ENCODE results near the gene HECW1. TPM values are rescaled to one million over a fixed set of nuclear protein-coding genes. Genes with fewer than 3 reads are reported as not detected.

HECW1 gene
- total and polyA plus RNA-seq, 4 donors: 0.05 TPM; not detected in 3

DNA sequence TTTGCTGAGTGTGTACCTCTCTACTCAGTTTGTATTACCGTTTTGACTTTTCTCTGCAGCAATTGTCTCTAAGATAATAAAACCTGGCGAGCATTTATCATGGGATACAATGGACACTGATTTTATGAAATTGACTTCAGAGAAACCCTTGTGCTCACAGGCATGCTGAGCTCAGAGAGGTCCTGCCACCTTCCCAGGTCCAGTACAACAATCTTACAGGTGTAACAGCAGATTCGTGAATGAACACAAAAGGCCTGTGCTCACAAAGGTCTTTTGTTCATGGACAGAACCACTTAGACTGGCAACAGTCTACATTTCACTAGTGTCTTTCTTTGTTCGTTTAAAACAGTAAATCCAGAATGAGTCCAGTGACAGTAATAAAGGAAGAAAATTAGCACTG is 43.2 kb downstream of the HECW1 start:
- H3K4me1 ChIP-seq (ENCODE audit: control insufficient read depth in 4 of 4, insufficient read depth in 4 of 4, low read length in 3 of 4): no peaks in the 10 kb centered on the region
- 71% methylated on average over 4 of the region's 4 CpGs for WGBS
- no peaks in the 10 kb centered on the region for H3K36me3 ChIP-seq (ENCODE audit: control insufficient read depth in 4 of 4, insufficient read depth in 3 of 4, low read depth in 1 of 4, low read length in 3 of 4)
- no peaks in the 10 kb centered on the region for H3K9me3 ChIP-seq (ENCODE audit: control insufficient read depth in 4 of 4, low read length in 3 of 4)
- no peak for DNase-seq (ENCODE audit: low spot score)
- H3K27me3 ChIP-seq (ENCODE audit: control insufficient read depth in 4 of 4, insufficient read depth in 4 of 4, low read length in 3 of 4): peaks cover 0 to 3% (median 0%) of the 10 kb centered on the region in 4 donors
- H3K4me3 ChIP-seq (ENCODE audit: low read depth in 1 of 3, low read length in 3 of 3): no peak overlapping the region
- TF ChIP-seq YY1 (IDR thresholded peaks at IDR 0.05) (no peak), HNF4G (IDR thresholded peaks at IDR 0.05) (no peak), HNF4A (conservative IDR thresholded peaks at IDR 0.05) (no peak), FOXA1 (IDR thresholded peaks at IDR 0.05) (no peak), SP1 (IDR thresholded peaks at IDR 0.05) (no peak), FOXA2 (IDR thresholded peaks at IDR 0.05) (no peak), RAD21 (IDR thresholded peaks at IDR 0.05) (no peak), RXRA (IDR thresholded peaks at IDR 0.05) (no peak), GABPA (IDR thresholded peaks at IDR 0.05 in 1 of 2, conservative IDR thresholded peaks at IDR 0.05 in 1 of 2) (no peak)
- TF ChIP-seq, protein P1, sequence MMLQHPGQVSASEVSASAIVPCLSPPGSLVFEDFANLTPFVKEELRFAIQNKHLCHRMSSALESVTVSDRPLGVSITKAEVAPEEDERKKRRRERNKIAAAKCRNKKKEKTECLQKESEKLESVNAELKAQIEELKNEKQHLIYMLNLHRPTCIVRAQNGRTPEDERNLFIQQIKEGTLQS (IDR thresholded peaks at IDR 0.05): no peak
- TF ChIP-seq, protein P2, sequence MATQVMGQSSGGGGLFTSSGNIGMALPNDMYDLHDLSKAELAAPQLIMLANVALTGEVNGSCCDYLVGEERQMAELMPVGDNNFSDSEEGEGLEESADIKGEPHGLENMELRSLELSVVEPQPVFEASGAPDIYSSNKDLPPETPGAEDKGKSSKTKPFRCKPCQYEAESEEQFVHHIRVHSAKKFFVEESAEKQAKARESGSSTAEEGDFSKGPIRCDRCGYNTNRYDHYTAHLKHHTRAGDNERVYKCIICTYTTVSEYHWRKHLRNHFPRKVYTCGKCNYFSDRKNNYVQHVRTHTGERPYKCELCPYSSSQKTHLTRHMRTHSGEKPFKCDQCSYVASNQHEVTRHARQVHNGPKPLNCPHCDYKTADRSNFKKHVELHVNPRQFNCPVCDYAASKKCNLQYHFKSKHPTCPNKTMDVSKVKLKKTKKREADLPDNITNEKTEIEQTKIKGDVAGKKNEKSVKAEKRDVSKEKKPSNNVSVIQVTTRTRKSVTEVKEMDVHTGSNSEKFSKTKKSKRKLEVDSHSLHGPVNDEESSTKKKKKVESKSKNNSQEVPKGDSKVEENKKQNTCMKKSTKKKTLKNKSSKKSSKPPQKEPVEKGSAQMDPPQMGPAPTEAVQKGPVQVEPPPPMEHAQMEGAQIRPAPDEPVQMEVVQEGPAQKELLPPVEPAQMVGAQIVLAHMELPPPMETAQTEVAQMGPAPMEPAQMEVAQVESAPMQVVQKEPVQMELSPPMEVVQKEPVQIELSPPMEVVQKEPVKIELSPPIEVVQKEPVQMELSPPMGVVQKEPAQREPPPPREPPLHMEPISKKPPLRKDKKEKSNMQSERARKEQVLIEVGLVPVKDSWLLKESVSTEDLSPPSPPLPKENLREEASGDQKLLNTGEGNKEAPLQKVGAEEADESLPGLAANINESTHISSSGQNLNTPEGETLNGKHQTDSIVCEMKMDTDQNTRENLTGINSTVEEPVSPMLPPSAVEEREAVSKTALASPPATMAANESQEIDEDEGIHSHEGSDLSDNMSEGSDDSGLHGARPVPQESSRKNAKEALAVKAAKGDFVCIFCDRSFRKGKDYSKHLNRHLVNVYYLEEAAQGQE (IDR thresholded peaks at IDR 0.05): no peak
- TF ChIP-seq, protein P3, sequence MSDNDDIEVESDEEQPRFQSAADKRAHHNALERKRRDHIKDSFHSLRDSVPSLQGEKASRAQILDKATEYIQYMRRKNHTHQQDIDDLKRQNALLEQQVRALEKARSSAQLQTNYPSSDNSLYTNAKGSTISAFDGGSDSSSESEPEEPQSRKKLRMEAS (IDR thresholded peaks at IDR 0.05): no peak
- TF ChIP-seq, protein P4, sequence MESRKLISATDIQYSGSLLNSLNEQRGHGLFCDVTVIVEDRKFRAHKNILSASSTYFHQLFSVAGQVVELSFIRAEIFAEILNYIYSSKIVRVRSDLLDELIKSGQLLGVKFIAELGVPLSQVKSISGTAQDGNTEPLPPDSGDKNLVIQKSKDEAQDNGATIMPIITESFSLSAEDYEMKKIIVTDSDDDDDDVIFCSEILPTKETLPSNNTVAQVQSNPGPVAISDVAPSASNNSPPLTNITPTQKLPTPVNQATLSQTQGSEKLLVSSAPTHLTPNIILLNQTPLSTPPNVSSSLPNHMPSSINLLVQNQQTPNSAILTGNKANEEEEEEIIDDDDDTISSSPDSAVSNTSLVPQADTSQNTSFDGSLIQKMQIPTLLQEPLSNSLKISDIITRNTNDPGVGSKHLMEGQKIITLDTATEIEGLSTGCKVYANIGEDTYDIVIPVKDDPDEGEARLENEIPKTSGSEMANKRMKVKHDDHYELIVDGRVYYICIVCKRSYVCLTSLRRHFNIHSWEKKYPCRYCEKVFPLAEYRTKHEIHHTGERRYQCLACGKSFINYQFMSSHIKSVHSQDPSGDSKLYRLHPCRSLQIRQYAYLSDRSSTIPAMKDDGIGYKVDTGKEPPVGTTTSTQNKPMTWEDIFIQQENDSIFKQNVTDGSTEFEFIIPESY (IDR thresholded peaks at IDR 0.05): no peak
- no peak overlapping the region for H3K27ac ChIP-seq (ENCODE audit: low read depth in 1 of 2, low read length in 2 of 2)
- H3K9ac ChIP-seq (ENCODE audit: low read depth in 1 of 2, low read length in 2 of 2): no peak overlapping the region

DNA sequence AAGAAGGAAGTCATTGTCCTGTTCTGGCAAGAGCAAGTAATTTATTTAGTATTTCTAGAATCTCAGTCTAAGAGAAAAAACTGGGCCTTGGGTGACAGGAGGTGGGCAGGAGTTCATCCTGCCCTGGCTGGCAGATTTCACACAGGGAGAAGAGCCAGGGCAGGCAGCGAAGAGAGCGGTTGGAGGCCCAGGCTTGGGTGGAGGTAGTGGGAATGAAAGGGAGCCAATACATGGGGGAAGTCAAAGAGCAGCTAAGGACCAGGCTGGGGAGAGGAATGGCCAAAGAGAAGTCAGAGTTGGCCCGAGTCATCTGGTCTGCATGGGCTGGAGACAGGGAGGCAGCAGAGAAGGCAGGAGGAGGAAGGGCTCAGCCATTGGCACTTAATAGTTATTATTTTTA is 51.4 kb downstream of the HECW1 start:
- H3K4me1 ChIP-seq (ENCODE audit: control insufficient read depth in 4 of 4, insufficient read depth in 4 of 4, low read length in 3 of 4): no peaks in the 10 kb centered on the region
- H3K9ac ChIP-seq (ENCODE audit: low read depth in 1 of 2, low read length in 2 of 2): no peak overlapping the region
- no peak overlapping the region for H3K4me3 ChIP-seq (ENCODE audit: low read depth in 1 of 3, low read length in 3 of 3)
- WGBS: 93% methylated on average over 3 of the region's 3 CpGs
- H3K27ac ChIP-seq (ENCODE audit: low read depth in 1 of 2, low read length in 2 of 2): no peak overlapping the region
- TF ChIP-seq GABPA (IDR thresholded peaks at IDR 0.05 in 1 of 2, conservative IDR thresholded peaks at IDR 0.05 in 1 of 2) (no peak), TAF1 (conservative IDR thresholded peaks at IDR 0.05) (no peak), FOXA2 (IDR thresholded peaks at IDR 0.05) (no peak)
- H3K9me3 ChIP-seq (ENCODE audit: control insufficient read depth in 4 of 4, low read length in 3 of 4): no peaks in the 10 kb centered on the region
- no peak for DNase-seq (ENCODE audit: low spot score)
- no peaks in the 10 kb centered on the region for H3K27me3 ChIP-seq (ENCODE audit: control insufficient read depth in 4 of 4, insufficient read depth in 4 of 4, low read length in 3 of 4)
- no peaks in the 10 kb centered on the region for H3K36me3 ChIP-seq (ENCODE audit: control insufficient read depth in 4 of 4, insufficient read depth in 3 of 4, low read depth in 1 of 4, low read length in 3 of 4)
